ENCODE data around the gene NTN5.

The NTN5 gene

GRCh38 chr19:48711106-48711662 lies 38.4 kb upstream of the NTN5 start:
- no peak for DNase-seq (ENCODE audit: extremely low spot score)
- no peak for TF ChIP-seq CTCF (IDR thresholded peaks at IDR 0.05; ENCODE audit: control extremely low read depth, extremely low read depth, low read depth, missing control alignments)
- CTCF ChIA-PET = interaction anchor here (1.5 to 5.1 kb wide), 2 partner anchors 16 to 36 kb away, joined by 3 to 22 read pairs; no protein-coding TSS in a partner anchor
- POLR2A ChIA-PET = no interaction called here

GRCh38 chr19:48708471-48708870 lies 35.7 kb upstream of the NTN5 start:
- TF ChIP-seq CTCF (IDR thresholded peaks at IDR 0.05; ENCODE audit: control extremely low read depth, extremely low read depth, low read depth, missing control alignments) = no peak
- POLR2A ChIA-PET = no interaction called here
- CTCF ChIA-PET = no interaction called here
- no peak for DNase-seq (ENCODE audit: extremely low spot score)

GRCh38 chr19:48705431-48705830 lies 32.6 kb upstream of the NTN5 start:
- no peak for DNase-seq (ENCODE audit: extremely low spot score)
- ChIA-PET CTCF (interaction anchor here (1.0 to 1.5 kb wide), 2 partner anchors 31 to 90 kb away, joined by 3 read pairs; no protein-coding TSS in a partner anchor), POLR2A (no interaction called here)
- TF ChIP-seq CTCF (IDR thresholded peaks at IDR 0.05; ENCODE audit: control extremely low read depth, extremely low read depth, low read depth, missing control alignments) = no peak

- DNase-seq (ENCODE audit: extremely low spot score) = no peak
- ChIA-PET CTCF (interaction anchor here (1.1 to 1.5 kb wide), 2 partner anchors 10 to 84 kb away, joined by 3 read pairs; no protein-coding TSS in a partner anchor), POLR2A (no interaction called here)
- TF ChIP-seq CTCF (IDR thresholded peaks at IDR 0.05; ENCODE audit: control extremely low read depth, extremely low read depth, low read depth, missing control alignments) = no peak
These were observed 30.5 kb upstream of the NTN5 start for GRCh38 chr19:48703316-48703715.

GRCh38 chr19:48702701-48703100 lies 29.9 kb upstream of the NTN5 start:
- POLR2A ChIA-PET = no interaction called here
- TF ChIP-seq CTCF (IDR thresholded peaks at IDR 0.05; ENCODE audit: control extremely low read depth, extremely low read depth, low read depth, missing control alignments) = no peak
- DNase-seq (ENCODE audit: extremely low spot score) = no peak
- CTCF ChIA-PET = interaction anchor here (1.1 to 1.5 kb wide), 2 partner anchors 10 to 85 kb away, joined by 3 read pairs; no protein-coding TSS in a partner anchor

- CTCF ChIA-PET = interaction anchor here (1.6 kb wide), 1 partner anchor 53 kb away, joined by 3 read pairs; no protein-coding TSS in a partner anchor
- DNase-seq (ENCODE audit: extremely low spot score) = no peak
- POLR2A ChIA-PET = no interaction called here
- TF ChIP-seq CTCF (IDR thresholded peaks at IDR 0.05; ENCODE audit: control extremely low read depth, extremely low read depth, low read depth, missing control alignments) = no peak
These were observed 25.2 kb upstream of the NTN5 start for GRCh38 chr19:48698046-48698445.
